ENCODE data around the gene ABCG1.

Gene ABCG1

DNA sequence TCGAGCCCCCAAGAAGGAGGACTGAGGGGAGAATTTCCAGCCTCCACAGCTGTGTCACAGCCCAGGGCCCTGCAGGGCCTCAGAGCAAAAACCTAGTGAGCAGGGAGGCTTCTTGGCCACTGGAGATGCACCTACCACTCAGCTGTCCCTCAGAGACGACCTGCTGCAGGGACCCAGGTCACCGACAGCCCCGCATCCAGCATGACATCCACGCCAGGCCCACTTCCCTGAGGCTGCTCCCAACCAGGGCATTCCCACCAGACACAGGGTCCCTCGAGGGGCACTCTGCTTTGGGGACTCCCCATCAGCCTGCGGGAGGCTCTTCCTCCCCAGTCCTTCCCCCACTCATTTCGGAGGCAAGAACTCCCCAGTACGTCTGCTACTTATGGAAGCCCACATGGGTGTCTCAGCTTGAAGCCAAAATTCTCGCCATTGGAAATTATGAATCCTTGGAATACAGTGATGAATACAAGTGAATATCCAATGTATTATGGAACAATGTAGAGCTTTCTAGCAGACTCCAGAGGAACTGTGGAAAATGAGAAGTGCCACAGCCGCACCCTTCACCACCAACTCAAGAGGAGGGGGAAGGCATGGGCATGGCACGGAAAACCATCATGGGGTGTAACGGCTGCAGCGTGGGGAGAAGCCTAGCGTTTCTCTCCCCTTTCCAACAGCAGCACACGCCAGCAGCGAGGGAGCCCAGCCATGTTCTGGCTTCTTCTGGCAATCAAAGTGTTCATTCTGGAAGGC lies 89.4 kb downstream of the ABCG1 start:
- Histone ChIP-seq H3K4me2 (ENCODE audit: low read length) (no peak overlapping the region), H3K23ac (ENCODE audit: low read length) (no peak overlapping the region), H3K27ac (ENCODE audit: low read depth, low read length) (no peak overlapping the region), H3K4ac (ENCODE audit: low read depth, low read length) (no peak overlapping the region), H3K79me1 (ENCODE audit: low read length) (no peaks in the 10 kb centered on the region), H2BK15ac (replicated peaks; ENCODE audit: low read depth) (no peak overlapping the region), H3K4me3 (ENCODE audit: low read length) (no peak overlapping the region), H3K79me2 (ENCODE audit: control insufficient read depth, insufficient read depth, low read length) (no peaks in the 10 kb centered on the region), H4K5ac (ENCODE audit: low read length) (no peak overlapping the region), H2AK5ac (ENCODE audit: low read length) (no peak overlapping the region), H2BK120ac (ENCODE audit: low read depth, low read length) (no peak overlapping the region), H3K36me3 (ENCODE audit: control insufficient read depth, insufficient read depth, low read length) (no peaks in the 10 kb centered on the region), H3K9ac (ENCODE audit: low read length) (no peak overlapping the region), H3K27me3 (ENCODE audit: insufficient read depth, low read length, poor library complexity) (no peaks in the 10 kb centered on the region), H4K8ac (ENCODE audit: low read depth, low read length) (no peak overlapping the region), H2BK5ac (ENCODE audit: low read length) (no peak overlapping the region), H3K18ac (ENCODE audit: low read length) (no peak overlapping the region), H3K56ac (ENCODE audit: low read length) (no peak overlapping the region), H3K4me1 (ENCODE audit: control insufficient read depth, low read depth, low read length) (peaks cover 2% of the 10 kb centered on the region)
- WGBS (ENCODE audit: extremely low coverage, insufficient coverage, low lambda C conversion rate), result no CpG with 5 or more reads among the region's 17 CpGs
- DNase-seq, result no peak

DNA sequence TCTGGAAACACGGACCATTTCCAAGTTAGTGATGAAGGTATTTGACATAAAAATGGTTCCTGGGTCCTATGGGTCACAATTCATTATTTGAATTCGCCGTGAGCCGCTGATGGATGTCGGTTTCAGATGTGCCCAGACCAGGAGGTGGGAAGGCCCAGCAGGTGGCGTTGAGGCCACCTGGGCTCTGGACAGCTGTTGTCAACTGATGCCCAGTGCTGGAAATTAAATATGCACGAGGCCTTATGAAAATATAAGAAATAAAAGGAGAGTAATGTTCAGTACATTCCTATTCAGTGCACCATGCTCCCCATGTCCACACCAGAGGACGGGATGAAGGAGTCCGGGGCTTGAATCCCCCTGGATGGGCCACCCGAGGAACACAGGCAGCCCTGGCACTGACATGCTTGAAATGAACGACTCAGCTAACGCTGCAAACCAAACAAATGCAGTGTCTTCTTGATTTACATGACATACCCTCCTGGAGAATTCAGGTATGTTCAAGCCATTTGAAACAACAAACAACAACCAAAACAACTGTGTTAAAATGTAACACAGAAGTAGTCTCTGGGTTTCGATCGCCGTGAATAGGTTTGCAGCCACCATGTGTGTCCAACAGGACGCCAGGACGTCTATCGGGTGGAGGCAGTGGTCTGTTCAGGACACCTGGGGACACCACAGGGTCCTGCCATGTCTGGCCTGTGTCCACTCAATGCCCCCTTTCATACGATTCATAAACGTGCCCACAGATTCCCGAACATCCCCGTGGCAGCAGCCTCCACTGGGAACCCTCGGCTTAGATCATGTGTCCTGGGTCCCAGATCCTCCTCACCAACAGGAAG lies 90.2 kb downstream of the ABCG1 start:
- Histone ChIP-seq H4K5ac (ENCODE audit: low read length) (no peak overlapping the region), H3K23ac (ENCODE audit: low read length) (no peak overlapping the region), H2AK5ac (ENCODE audit: low read length) (no peak overlapping the region), H2BK120ac (ENCODE audit: low read depth, low read length) (no peak overlapping the region), H3K79me2 (ENCODE audit: control insufficient read depth, insufficient read depth, low read length) (no peaks in the 10 kb centered on the region), H3K4ac (ENCODE audit: low read depth, low read length) (no peak overlapping the region), H3K56ac (ENCODE audit: low read length) (peak overlapping the region; percentile 25), H2BK5ac (ENCODE audit: low read length) (no peak overlapping the region), H3K4me2 (ENCODE audit: low read length) (no peak overlapping the region), H4K8ac (ENCODE audit: low read depth, low read length) (no peak overlapping the region), H3K36me3 (ENCODE audit: control insufficient read depth, insufficient read depth, low read length) (no peaks in the 10 kb centered on the region), H3K79me1 (ENCODE audit: low read length) (no peaks in the 10 kb centered on the region), H3K18ac (ENCODE audit: low read length) (no peak overlapping the region), H3K27me3 (ENCODE audit: insufficient read depth, low read length, poor library complexity) (no peaks in the 10 kb centered on the region), H3K27ac (ENCODE audit: low read depth, low read length) (no peak overlapping the region), H3K4me1 (ENCODE audit: control insufficient read depth, low read depth, low read length) (peaks cover 2% of the 10 kb centered on the region), H2BK15ac (replicated peaks; ENCODE audit: low read depth) (no peak overlapping the region), H3K4me3 (ENCODE audit: low read length) (no peak overlapping the region), H3K9ac (ENCODE audit: low read length) (no peak overlapping the region)
- WGBS (ENCODE audit: extremely low coverage, insufficient coverage, low lambda C conversion rate), result no CpG with 5 or more reads among the region's 23 CpGs
- peak; percentile 44 for DNase-seq

DNA sequence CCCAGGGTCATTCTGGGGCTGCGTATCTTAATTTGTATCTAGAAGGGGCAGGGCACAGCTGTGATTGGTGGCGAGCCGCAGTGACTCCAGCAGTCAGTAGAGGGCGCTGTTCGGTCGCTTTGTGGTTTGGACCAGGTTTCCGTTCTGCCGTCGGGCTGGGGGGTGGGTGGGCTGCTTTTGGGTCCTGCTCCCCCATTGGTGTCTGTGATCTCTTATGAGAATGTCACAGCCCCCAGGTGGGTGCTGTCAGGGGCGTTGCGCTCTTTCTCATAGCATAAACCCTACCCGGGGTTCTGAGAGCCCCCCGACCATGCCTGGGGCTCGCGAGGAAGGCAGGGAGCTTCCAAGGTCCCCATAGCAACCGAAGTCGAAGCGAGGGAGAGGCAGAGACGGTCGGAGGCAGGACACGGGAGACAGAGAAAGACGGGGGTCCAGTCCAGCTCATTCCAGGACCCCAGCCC lies 90.8 kb downstream of the ABCG1 start:
- peak; percentile 78 for DNase-seq
- Histone ChIP-seq H3K36me3 (ENCODE audit: control insufficient read depth, insufficient read depth, low read length) (no peaks in the 10 kb centered on the region), H3K79me1 (ENCODE audit: low read length) (no peaks in the 10 kb centered on the region), H2BK15ac (replicated peaks; ENCODE audit: low read depth) (no peak overlapping the region), H3K56ac (ENCODE audit: low read length) (no peak overlapping the region), H3K4me2 (ENCODE audit: low read length) (peak overlapping the region; percentile 1), H3K79me2 (ENCODE audit: control insufficient read depth, insufficient read depth, low read length) (no peaks in the 10 kb centered on the region), H3K23ac (ENCODE audit: low read length) (no peak overlapping the region), H2BK120ac (ENCODE audit: low read depth, low read length) (no peak overlapping the region), H3K27ac (ENCODE audit: low read depth, low read length) (no peak overlapping the region), H3K4me3 (ENCODE audit: low read length) (no peak overlapping the region), H4K5ac (ENCODE audit: low read length) (no peak overlapping the region), H3K27me3 (ENCODE audit: insufficient read depth, low read length, poor library complexity) (no peaks in the 10 kb centered on the region), H3K18ac (ENCODE audit: low read length) (no peak overlapping the region), H3K4ac (ENCODE audit: low read depth, low read length) (no peak overlapping the region), H4K8ac (ENCODE audit: low read depth, low read length) (no peak overlapping the region), H3K9ac (ENCODE audit: low read length) (peak overlapping the region; percentile 1), H3K4me1 (ENCODE audit: control insufficient read depth, low read depth, low read length) (peaks cover 2% of the 10 kb centered on the region), H2BK5ac (ENCODE audit: low read length) (no peak overlapping the region), H2AK5ac (ENCODE audit: low read length) (no peak overlapping the region)
- no CpG with 5 or more reads among the region's 22 CpGs for WGBS (ENCODE audit: extremely low coverage, insufficient coverage, low lambda C conversion rate)

DNA sequence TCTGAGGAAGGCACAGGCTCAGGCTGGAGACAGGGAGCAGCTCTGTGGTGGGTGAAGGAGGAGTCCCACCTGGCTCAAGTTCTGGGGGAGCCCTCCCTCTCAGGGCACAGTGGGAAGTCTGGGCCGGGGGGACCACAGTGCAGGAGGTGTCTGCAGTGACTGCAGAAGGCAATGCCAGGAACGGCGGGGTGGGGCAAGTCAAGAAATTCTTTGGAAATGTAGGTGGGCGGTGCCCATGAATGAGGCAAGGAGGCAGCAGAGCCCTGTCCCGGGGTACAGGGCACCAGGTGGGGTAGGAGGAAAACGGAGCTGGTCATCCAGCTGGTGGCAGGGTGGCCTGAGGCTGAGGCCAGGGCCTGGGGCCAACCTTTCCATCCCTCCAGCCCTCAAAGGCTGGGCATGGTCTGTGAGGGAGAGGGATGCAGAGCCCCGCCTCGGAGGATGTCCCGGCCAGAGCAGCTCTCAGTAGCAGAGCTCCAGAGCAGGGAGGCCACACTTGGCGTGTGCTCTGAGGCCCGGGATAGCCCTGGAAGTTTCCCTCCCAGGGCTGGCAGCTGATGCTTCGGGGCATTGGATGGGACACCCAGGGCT lies 91.6 kb downstream of the ABCG1 start:
- no peaks in the 10 kb centered on the region for H3K79me1 ChIP-seq (ENCODE audit: low read length)
- no CpG with 5 or more reads among the region's 12 CpGs for WGBS (ENCODE audit: extremely low coverage, insufficient coverage, low lambda C conversion rate)
- no peak overlapping the region for H3K4me3 ChIP-seq (ENCODE audit: low read length)
- no peak overlapping the region for H4K8ac ChIP-seq (ENCODE audit: low read depth, low read length)
- no peak overlapping the region for H3K4me2 ChIP-seq (ENCODE audit: low read length)
- H3K27me3 ChIP-seq (ENCODE audit: insufficient read depth, low read length, poor library complexity), result no peaks in the 10 kb centered on the region
- H3K36me3 ChIP-seq (ENCODE audit: control insufficient read depth, insufficient read depth, low read length), result no peaks in the 10 kb centered on the region
- no peak for DNase-seq
- no peak overlapping the region for H3K9ac ChIP-seq (ENCODE audit: low read length)
- no peaks in the 10 kb centered on the region for H3K79me2 ChIP-seq (ENCODE audit: control insufficient read depth, insufficient read depth, low read length)
- H3K18ac ChIP-seq (ENCODE audit: low read length), result no peak overlapping the region
- peak overlapping the region; percentile 6 for H3K56ac ChIP-seq (ENCODE audit: low read length)
- H2AK5ac ChIP-seq (ENCODE audit: low read length), result no peak overlapping the region
- no peak overlapping the region for H3K4ac ChIP-seq (ENCODE audit: low read depth, low read length)
- H2BK15ac ChIP-seq (replicated peaks; ENCODE audit: low read depth), result no peak overlapping the region
- no peak overlapping the region for H3K23ac ChIP-seq (ENCODE audit: low read length)
- H4K5ac ChIP-seq (ENCODE audit: low read length), result no peak overlapping the region
- no peak overlapping the region for H3K27ac ChIP-seq (ENCODE audit: low read depth, low read length)
- H3K4me1 ChIP-seq (ENCODE audit: control insufficient read depth, low read depth, low read length), result peaks cover 2% of the 10 kb centered on the region
- no peak overlapping the region for H2BK120ac ChIP-seq (ENCODE audit: low read depth, low read length)
- H2BK5ac ChIP-seq (ENCODE audit: low read length), result no peak overlapping the region

DNA sequence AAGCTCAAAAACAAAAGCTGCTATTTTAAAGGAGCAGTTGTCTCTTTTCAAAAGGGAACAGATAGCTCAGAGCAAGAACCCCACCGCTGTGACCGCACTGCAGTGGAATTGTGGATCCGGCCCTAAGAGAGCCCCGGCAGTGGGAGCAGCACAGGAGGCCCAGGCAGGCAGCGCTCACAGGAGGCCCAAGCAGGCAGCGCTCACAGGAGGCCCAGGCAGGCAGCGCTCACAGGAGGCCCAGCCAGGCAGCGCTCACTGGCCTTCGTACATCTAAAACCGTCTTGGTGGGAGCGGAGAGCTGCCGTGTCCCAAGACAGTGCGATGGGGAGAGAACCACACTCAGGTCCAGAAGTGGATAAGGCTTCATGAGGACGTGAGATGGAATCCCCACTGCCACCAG lies 92.2 kb downstream of the ABCG1 start:
- Histone ChIP-seq H3K4me1 (ENCODE audit: control insufficient read depth, low read depth, low read length) (peaks cover 2% of the 10 kb centered on the region), H3K4me3 (ENCODE audit: low read length) (no peak overlapping the region), H4K8ac (ENCODE audit: low read depth, low read length) (no peak overlapping the region), H3K79me1 (ENCODE audit: low read length) (no peaks in the 10 kb centered on the region), H2BK5ac (ENCODE audit: low read length) (no peak overlapping the region), H3K79me2 (ENCODE audit: control insufficient read depth, insufficient read depth, low read length) (no peaks in the 10 kb centered on the region), H3K36me3 (ENCODE audit: control insufficient read depth, insufficient read depth, low read length) (no peaks in the 10 kb centered on the region), H3K56ac (ENCODE audit: low read length) (no peak overlapping the region), H2AK5ac (ENCODE audit: low read length) (no peak overlapping the region), H3K18ac (ENCODE audit: low read length) (no peak overlapping the region), H3K4me2 (ENCODE audit: low read length) (no peak overlapping the region), H3K4ac (ENCODE audit: low read depth, low read length) (no peak overlapping the region), H2BK120ac (ENCODE audit: low read depth, low read length) (no peak overlapping the region), H4K5ac (ENCODE audit: low read length) (no peak overlapping the region), H3K27me3 (ENCODE audit: insufficient read depth, low read length, poor library complexity) (no peaks in the 10 kb centered on the region), H3K23ac (ENCODE audit: low read length) (no peak overlapping the region), H3K9ac (ENCODE audit: low read length) (no peak overlapping the region), H3K27ac (ENCODE audit: low read depth, low read length) (no peak overlapping the region), H2BK15ac (replicated peaks; ENCODE audit: low read depth) (no peak overlapping the region)
- WGBS (ENCODE audit: extremely low coverage, insufficient coverage, low lambda C conversion rate), result no CpG with 5 or more reads among the region's 14 CpGs
- DNase-seq, result no peak
